Type B pancreatic cell (in vitro differentiated cells): ENCODE data around the gene ZNF827. TPM values are rescaled to one million over a fixed set of nuclear protein-coding genes. Genes with fewer than 3 reads are reported as not detected.
"Not testable (repeated sequence)": the region's sequence is repeated elsewhere in the genome, so short reads cannot be mapped to it uniquely, and the experiment has no call there.

Experiments used
- DNase-seq: peaks from one replicate; pipeline ENCODE4 v3.0.0; 2021; ENCODE audit warnings: mixed read lengths; ENCODE audit not compliant: unreplicated experiment; ENCODE audit errors: extremely low spot score
- H3K27ac Mint-ChIP-seq: 2 replicates; pipeline ENCODE4 v1.8.0; 2021; ENCODE audit warnings: mild to moderate bottlenecking, mixed read lengths
- H3K27me3 Mint-ChIP-seq: 2 replicates; pipeline ENCODE4 v1.8.0; 2021; ENCODE audit warnings: mixed read lengths
- H3K36me3 Mint-ChIP-seq: 2 replicates; pipeline ENCODE4 v1.8.0; 2021; ENCODE audit warnings: mixed read lengths
- H3K4me1 Mint-ChIP-seq: one replicate; pipeline ENCODE4 v1.8.0; 2021; ENCODE audit warnings: mixed read lengths; ENCODE audit not compliant: unreplicated experiment
- H3K4me3 Mint-ChIP-seq: 2 replicates; pipeline ENCODE4 v1.8.0; 2021; ENCODE audit warnings: mild to moderate bottlenecking, mixed read lengths
- H3K9me3 Mint-ChIP-seq: 2 replicates; pipeline ENCODE4 v1.8.0; 2021; ENCODE audit warnings: mixed read lengths
- CTCF ChIP-seq: fragments of 200-600 bp; sonication (generic); conservative IDR thresholded peaks from 2 replicates; pipeline ENCODE4 v1.5.0; 2021; ENCODE audit warnings: antibody characterized with exemption, mild to moderate bottlenecking
- total RNA-seq: library from RNA; stranded (reverse); gene quantifications from 2 replicates; pipeline ENCODE4 v1.2.1, GENCODE V29; 2021; ENCODE audit warnings: low replicate concordance

Gene ZNF827
- total RNA-seq, 1 donor from 2014 or later = 39.9 TPM

DNA sequence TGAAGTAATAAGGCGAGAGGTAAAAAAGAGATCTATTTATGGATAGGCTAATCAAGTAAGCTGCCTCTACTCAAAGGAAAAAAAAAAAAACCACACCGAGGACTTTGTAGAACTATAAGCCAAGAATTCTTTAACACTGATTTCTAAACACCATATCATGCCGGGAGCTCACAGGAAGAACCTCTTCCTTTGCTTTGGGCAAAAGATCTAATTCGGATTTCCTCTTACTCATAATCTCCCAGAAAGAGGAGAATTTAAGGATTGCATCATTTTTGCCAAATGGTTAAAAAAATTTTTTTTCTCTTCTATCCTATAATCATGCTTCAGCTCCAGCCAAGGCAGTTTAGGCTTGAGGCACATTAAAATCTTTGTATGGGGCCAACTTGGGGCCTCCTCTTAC, 95.5 kb downstream of the ZNF827 start:
- Mint-ChIP-seq H3K4me1 (peaks cover 8% of the 10 kb centered on the region), H3K9me3 (no peaks in the 10 kb centered on the region), H3K36me3 (peaks cover 57% of the 10 kb centered on the region), H3K4me3 (no peak overlapping the region), H3K27ac (no peak overlapping the region), H3K27me3 (no peaks in the 10 kb centered on the region)
- no peak for TF ChIP-seq CTCF
- no peak for DNase-seq

DNA sequence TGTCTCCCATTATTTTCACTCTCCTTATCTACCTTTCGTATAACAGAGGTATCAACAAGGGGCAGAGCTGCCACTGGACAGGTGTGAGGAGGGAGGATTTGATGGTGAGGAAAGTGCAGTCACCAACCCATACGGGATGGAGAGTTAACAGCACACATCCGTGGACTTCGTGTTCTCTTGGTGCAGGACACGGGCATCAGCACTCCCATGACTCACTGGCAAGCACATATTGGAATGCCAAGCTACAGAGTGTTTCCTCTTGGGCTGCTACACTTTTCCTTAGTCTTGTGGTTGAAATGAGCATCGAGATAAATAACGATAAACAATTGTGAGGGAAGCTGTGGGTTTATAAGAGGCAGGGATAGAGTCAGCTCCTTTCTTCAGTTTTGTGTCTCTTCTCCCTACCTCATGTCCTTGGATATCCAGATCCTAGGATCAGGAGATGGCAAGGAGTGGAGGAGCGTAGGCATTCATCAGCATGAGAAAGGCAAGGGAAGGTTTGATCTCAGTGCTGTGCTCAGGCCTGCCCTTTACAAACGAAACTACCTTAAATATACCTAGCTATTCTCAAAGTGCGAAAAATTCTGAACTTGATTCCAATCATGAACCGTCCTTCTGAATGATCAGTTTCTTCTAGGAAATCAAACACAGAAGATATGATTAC, 96.3 kb downstream of the ZNF827 start:
- no peak overlapping the region for H3K4me3 Mint-ChIP-seq
- H3K27ac Mint-ChIP-seq = no peak overlapping the region
- no peaks in the 10 kb centered on the region for H3K27me3 Mint-ChIP-seq
- no peaks in the 10 kb centered on the region for H3K9me3 Mint-ChIP-seq
- DNase-seq = no peak
- no peak for TF ChIP-seq CTCF
- peaks cover 3% of the 10 kb centered on the region for H3K4me1 Mint-ChIP-seq
- H3K36me3 Mint-ChIP-seq = peaks cover 55% of the 10 kb centered on the region

- no peaks in the 10 kb centered on the region for H3K4me1 Mint-ChIP-seq
- H3K9me3 Mint-ChIP-seq = no peaks in the 10 kb centered on the region
- TF ChIP-seq CTCF = no peak
- DNase-seq = no peak
- peaks cover 56% of the 10 kb centered on the region for H3K36me3 Mint-ChIP-seq
- H3K4me3 Mint-ChIP-seq = no peak overlapping the region
- no peak overlapping the region for H3K27ac Mint-ChIP-seq
- H3K27me3 Mint-ChIP-seq = no peaks in the 10 kb centered on the region
Observed at GRCh38 chr4:145840801-145841200, 97.8 kb downstream of the ZNF827 start.

DNA sequence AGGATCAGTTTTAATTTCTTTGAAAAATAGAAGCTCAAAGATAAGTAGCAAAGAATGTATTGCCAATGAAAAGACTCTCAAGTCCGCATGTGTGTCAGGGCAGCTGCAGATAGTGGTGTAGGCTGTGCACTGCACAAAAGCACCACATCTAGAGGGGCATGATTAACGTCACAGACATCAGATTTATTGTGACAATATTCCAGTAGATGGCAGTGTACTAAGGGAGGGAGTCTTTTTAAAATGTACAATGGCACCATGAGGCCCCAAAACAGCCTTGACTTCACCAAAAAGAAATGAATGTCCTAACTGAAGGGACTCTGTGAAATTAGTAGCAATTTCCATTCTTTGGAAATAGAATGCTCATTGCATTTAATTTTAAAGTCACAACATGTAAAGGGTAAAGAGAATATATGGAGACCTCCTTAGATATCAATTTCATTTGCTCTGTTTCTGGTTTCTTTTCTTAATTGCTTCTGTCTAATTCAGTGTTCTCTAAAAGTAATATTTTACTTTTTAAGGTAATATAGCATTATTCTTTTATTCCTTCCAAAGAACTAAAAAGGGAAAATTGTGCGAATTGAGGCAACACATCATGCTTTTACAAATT, 98.4 kb downstream of the ZNF827 start:
- peaks cover 52% of the 10 kb centered on the region for H3K36me3 Mint-ChIP-seq
- peak; percentile 64 for TF ChIP-seq CTCF
- H3K9me3 Mint-ChIP-seq = no peaks in the 10 kb centered on the region
- no peak overlapping the region for H3K4me3 Mint-ChIP-seq
- no peak overlapping the region for H3K27ac Mint-ChIP-seq
- H3K4me1 Mint-ChIP-seq = no peaks in the 10 kb centered on the region
- no peaks in the 10 kb centered on the region for H3K27me3 Mint-ChIP-seq
- no peak for DNase-seq

DNA sequence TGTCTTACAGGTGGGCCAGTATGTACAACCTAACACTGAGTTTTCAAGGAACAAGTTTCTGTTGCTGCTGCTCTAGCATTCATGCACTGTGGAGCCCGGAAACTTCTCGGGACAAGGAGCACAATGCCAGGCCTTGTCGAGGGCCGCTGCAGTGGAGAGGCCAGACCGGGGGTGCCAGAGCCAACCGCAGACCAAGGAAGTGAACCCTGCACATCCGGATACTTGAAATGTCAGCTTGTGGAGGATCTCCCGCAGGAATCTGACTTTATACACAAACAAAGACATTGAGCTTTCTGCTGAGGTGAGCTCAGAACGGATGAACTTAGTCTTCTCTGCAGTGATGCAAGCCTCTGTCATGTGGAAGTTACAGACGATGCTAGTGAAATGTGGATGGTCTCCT, 99.5 kb downstream of the ZNF827 start:
- DNase-seq = no peak
- Mint-ChIP-seq H3K36me3 (peaks cover 46% of the 10 kb centered on the region), H3K9me3 (no peaks in the 10 kb centered on the region), H3K27me3 (no peaks in the 10 kb centered on the region), H3K4me3 (no peak overlapping the region), H3K27ac (no peak overlapping the region), H3K4me1 (no peaks in the 10 kb centered on the region)
- TF ChIP-seq CTCF = no peak

DNA sequence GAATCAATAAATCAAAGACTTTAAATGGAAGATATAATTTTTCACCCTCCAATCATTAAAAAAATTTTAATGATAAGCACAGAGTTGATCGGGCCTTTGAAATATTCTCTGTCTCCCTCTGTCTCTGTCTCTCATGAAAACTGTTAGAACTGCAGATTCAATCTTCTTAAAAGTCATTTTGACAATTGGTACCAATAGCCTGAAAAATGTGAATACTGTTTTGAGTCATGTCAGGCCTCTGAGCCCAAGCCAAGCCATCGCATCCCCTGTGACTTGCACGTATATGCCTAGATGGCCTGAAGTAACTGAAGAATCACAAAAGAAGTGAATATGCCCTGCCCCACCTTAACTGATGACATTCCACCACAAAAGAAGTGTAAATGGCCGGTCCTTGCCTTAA, 106.2 kb downstream of the ZNF827 start:
- H3K9me3 Mint-ChIP-seq, H3K4me3 Mint-ChIP-seq, H3K27ac Mint-ChIP-seq, DNase-seq, H3K27me3 Mint-ChIP-seq: not testable (repeated sequence)
- H3K36me3 Mint-ChIP-seq = peaks cover 38% of the 10 kb centered on the region
- peaks cover 11% of the 10 kb centered on the region for H3K4me1 Mint-ChIP-seq
